Neural cell (in vitro differentiated cells): ENCODE measurements around the gene SEC23IP. TPM values are rescaled to one million over a fixed set of nuclear protein-coding genes. Genes with fewer than 3 reads are reported as not detected.
"Not testable (repeated sequence)": the region's sequence is repeated elsewhere in the genome, so short reads cannot be mapped to it uniquely, and the experiment has no call there.

Experiments
- H2AFZ ChIP-seq: fragments of 200-600, 300-800 bp; sonication (generic), shearing (Covaris generic); 2 replicates; pipeline ENCODE4 v1.6.0; 2014; ENCODE audit warnings: low read depth, mild to moderate bottlenecking, antibody characterized with exemption, low read length, moderate library complexity
- H3F3A ChIP-seq: fragments of 200-600 bp; shearing (Covaris generic); 2 replicates; pipeline ENCODE4 v1.6.1; 2016; ENCODE audit warnings: mild to moderate bottlenecking, moderate library complexity, mixed read lengths, antibody characterized with exemption, low read length; ENCODE audit not compliant: insufficient read depth, poor library complexity, severe bottlenecking
- H3K27ac ChIP-seq: fragments of 200-600, 300-800 bp; sonication (generic), shearing (Covaris generic); 2 replicates; pipeline ENCODE4 v1.5.1; 2014; ENCODE audit warnings: mild to moderate bottlenecking, low read length, moderate library complexity
- H3K27me3 ChIP-seq: fragments of 300-800, 200-600 bp; sonication (generic), shearing (Covaris generic); 2 replicates; pipeline ENCODE4 v1.6.0; 2014; ENCODE audit warnings: mild to moderate bottlenecking, low read depth, low read length, moderate library complexity; ENCODE audit not compliant: insufficient read depth
- H3K36me3 ChIP-seq: fragments of 300-800, 200-600 bp; sonication (generic), shearing (Covaris generic); 2 replicates; pipeline ENCODE4 v1.5.1; 2014; ENCODE audit warnings: mild to moderate bottlenecking, antibody characterized with exemption, low read length, moderate library complexity; ENCODE audit not compliant: insufficient read depth
- H3K4me2 ChIP-seq: fragments of 300-800, 200-600 bp; sonication (generic), shearing (Covaris generic); 2 replicates; pipeline ENCODE4 v1.6.0; 2014; ENCODE audit warnings: mild to moderate bottlenecking, low read length
- H3K4me3 ChIP-seq: fragments of 300-800, 200-600 bp; sonication (generic), shearing (Covaris generic); 2 replicates; pipeline ENCODE4 v1.5.1; 2014; ENCODE audit warnings: mild to moderate bottlenecking, low read length, moderate library complexity
- H3K79me2 ChIP-seq: fragments of 200-600 bp; shearing (Covaris generic); replicated peaks from 2 replicates; pipeline ENCODE4 v1.6.0; 2014; ENCODE audit warnings: mild to moderate bottlenecking, low read length, moderate library complexity; ENCODE audit not compliant: insufficient read depth
- H3K9ac ChIP-seq: fragments of 300-800, 200-600 bp; sonication (generic), shearing (Covaris generic); 2 replicates; pipeline ENCODE4 v1.6.1; 2016; ENCODE audit warnings: mild to moderate bottlenecking, low read length, mixed read lengths
- H3K9me2 ChIP-seq: fragments of 200-600 bp; shearing (Covaris generic); 2 replicates; pipeline ENCODE4 v1.6.1; 2016; ENCODE audit warnings: mild to moderate bottlenecking, low read length, mixed read lengths; ENCODE audit not compliant: insufficient read depth
- H3K9me3 ChIP-seq: fragments of 200-600, 300-800 bp; sonication (generic), shearing (Covaris generic); 2 replicates; pipeline ENCODE4 v1.6.1; 2016; ENCODE audit warnings: mild to moderate bottlenecking, mixed run types, low read length, moderate library complexity, mixed read lengths
- H4K20me1 ChIP-seq: fragments of 200-600 bp; shearing (Covaris generic); 2 replicates; pipeline ENCODE4 v1.6.1; 2016; ENCODE audit warnings: mild to moderate bottlenecking, mixed run types; ENCODE audit not compliant: insufficient read depth
- EP300 ChIP-seq: fragments of 450-650 bp; conservative IDR thresholded peaks from 2 replicates; pipeline ENCODE4 v1.6.1; 2014; ENCODE audit warnings: antibody characterized with exemption, mild to moderate bottlenecking, moderate library complexity; ENCODE audit not compliant: poor library complexity, severe bottlenecking
- EZH2 ChIP-seq: fragments of 200-600, 300-800 bp; shearing (Covaris generic), sonication (generic); IDR thresholded peaks from 2 replicates; pipeline ENCODE4 v1.6.1; 2014; ENCODE audit warnings: antibody characterized with exemption, low read length, borderline replicate concordance, mild to moderate bottlenecking; ENCODE audit not compliant: insufficient read depth, poor library complexity, severe bottlenecking
- MXI1 ChIP-seq: fragments of 450-650 bp; conservative IDR thresholded peaks from 2 replicates; pipeline ENCODE4 v1.6.1; 2014; ENCODE audit warnings: antibody characterized with exemption, mild to moderate bottlenecking; ENCODE audit not compliant: poor library complexity, severe bottlenecking
- POLR2AphosphoS5 ChIP-seq: IDR thresholded peaks from 2 replicates; pipeline ENCODE4 v1.6.1; 2012
- RAD21 ChIP-seq: fragments of 450-650 bp; conservative IDR thresholded peaks from 2 replicates; pipeline ENCODE4 v1.6.1; 2014; ENCODE audit warnings: antibody characterized with exemption, mild to moderate bottlenecking, moderate library complexity
- SMC3 ChIP-seq: fragments of 450-650 bp; conservative IDR thresholded peaks from 2 replicates; pipeline ENCODE4 v1.6.1; 2014; ENCODE audit warnings: antibody characterized with exemption, mild to moderate bottlenecking, moderate library complexity; ENCODE audit not compliant: poor library complexity
- TAF1 ChIP-seq: IDR thresholded peaks from 2 replicates; pipeline ENCODE4 v1.6.1; 2012; ENCODE audit warnings: low read depth
- polyA plus RNA-seq: library from polyadenylated mRNA; depleted of rRNA; stranded (reverse); fragments of >200 nt; gene quantifications from 2 replicates; pipeline ENCODE4 v1.2.3, GENCODE V29; 2014
- TF ChIP-seq, protein P1 (sequence below): fragments of 450-650 bp; IDR thresholded peaks from 2 replicates; pipeline ENCODE4 v1.5.1; 2014; ENCODE audit warnings: antibody characterized with exemption, mild to moderate bottlenecking, moderate library complexity; ENCODE audit not compliant: poor library complexity, severe bottlenecking
- TF ChIP-seq, protein P2 (sequence below): IDR thresholded peaks from 2 replicates; pipeline ENCODE4 v1.6.1; 2012; ENCODE audit warnings: borderline replicate concordance

SEC23IP gene
- polyA plus RNA-seq, 1 donor from 2014 or later, result 13.8 TPM

DNA sequence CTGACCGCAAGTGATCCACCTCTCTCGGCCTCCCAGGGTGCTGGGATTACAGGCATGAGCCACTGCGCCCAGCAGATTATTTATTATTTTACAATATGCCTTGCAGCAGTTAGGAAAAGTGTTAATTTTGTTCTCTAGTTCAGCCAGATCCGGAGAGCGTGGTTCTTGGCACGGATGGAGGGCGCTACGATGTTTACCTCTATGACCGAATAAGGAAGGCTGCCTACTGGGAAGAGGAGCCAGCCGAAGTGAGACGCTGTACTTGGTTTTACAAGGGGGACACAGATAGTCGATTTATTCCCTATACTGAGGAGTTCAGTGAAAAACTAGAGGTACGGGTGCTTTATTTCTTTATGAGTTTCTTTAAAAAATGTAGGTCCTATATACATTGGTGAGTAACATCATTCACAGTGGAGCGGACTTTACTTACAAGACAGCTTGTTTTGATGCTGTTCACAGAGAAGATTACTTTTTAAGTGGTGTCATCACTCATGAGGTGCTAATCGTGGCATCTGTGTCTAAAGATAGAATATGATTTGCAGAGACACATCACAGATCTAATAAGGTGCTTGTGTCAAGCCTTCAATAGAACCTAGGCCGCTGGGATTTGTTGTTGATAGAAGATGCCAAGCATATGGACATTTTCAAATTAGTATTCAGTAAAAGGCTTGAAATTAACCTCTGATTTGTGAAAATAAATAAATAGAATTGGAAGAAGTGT lies 11.6 kb downstream of the SEC23IP start:
- Histone ChIP-seq H3K4me2 (no peak overlapping the region), H3K27ac (no peak overlapping the region), H3K9me2 (no peaks in the 10 kb centered on the region), H3K4me3 (no peak overlapping the region), H4K20me1 (no peaks in the 10 kb centered on the region), H3K27me3 (no peaks in the 10 kb centered on the region), H3K9me3 (no peaks in the 10 kb centered on the region), H3F3A (no peaks in the 10 kb centered on the region), H2AFZ (no peak overlapping the region), H3K79me2 (peaks cover 12% of the 10 kb centered on the region), H3K36me3 (no peaks in the 10 kb centered on the region), H3K9ac (no peak overlapping the region)
- TF ChIP-seq MXI1 (no peak), EZH2 (no peak), POLR2AphosphoS5 (no peak), RAD21 (no peak), TAF1 (no peak), SMC3 (no peak), EP300 (no peak)
- TF ChIP-seq, protein P1, sequence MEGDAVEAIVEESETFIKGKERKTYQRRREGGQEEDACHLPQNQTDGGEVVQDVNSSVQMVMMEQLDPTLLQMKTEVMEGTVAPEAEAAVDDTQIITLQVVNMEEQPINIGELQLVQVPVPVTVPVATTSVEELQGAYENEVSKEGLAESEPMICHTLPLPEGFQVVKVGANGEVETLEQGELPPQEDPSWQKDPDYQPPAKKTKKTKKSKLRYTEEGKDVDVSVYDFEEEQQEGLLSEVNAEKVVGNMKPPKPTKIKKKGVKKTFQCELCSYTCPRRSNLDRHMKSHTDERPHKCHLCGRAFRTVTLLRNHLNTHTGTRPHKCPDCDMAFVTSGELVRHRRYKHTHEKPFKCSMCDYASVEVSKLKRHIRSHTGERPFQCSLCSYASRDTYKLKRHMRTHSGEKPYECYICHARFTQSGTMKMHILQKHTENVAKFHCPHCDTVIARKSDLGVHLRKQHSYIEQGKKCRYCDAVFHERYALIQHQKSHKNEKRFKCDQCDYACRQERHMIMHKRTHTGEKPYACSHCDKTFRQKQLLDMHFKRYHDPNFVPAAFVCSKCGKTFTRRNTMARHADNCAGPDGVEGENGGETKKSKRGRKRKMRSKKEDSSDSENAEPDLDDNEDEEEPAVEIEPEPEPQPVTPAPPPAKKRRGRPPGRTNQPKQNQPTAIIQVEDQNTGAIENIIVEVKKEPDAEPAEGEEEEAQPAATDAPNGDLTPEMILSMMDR, result no peak
- TF ChIP-seq, protein P2, sequence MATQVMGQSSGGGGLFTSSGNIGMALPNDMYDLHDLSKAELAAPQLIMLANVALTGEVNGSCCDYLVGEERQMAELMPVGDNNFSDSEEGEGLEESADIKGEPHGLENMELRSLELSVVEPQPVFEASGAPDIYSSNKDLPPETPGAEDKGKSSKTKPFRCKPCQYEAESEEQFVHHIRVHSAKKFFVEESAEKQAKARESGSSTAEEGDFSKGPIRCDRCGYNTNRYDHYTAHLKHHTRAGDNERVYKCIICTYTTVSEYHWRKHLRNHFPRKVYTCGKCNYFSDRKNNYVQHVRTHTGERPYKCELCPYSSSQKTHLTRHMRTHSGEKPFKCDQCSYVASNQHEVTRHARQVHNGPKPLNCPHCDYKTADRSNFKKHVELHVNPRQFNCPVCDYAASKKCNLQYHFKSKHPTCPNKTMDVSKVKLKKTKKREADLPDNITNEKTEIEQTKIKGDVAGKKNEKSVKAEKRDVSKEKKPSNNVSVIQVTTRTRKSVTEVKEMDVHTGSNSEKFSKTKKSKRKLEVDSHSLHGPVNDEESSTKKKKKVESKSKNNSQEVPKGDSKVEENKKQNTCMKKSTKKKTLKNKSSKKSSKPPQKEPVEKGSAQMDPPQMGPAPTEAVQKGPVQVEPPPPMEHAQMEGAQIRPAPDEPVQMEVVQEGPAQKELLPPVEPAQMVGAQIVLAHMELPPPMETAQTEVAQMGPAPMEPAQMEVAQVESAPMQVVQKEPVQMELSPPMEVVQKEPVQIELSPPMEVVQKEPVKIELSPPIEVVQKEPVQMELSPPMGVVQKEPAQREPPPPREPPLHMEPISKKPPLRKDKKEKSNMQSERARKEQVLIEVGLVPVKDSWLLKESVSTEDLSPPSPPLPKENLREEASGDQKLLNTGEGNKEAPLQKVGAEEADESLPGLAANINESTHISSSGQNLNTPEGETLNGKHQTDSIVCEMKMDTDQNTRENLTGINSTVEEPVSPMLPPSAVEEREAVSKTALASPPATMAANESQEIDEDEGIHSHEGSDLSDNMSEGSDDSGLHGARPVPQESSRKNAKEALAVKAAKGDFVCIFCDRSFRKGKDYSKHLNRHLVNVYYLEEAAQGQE, result no peak

DNA sequence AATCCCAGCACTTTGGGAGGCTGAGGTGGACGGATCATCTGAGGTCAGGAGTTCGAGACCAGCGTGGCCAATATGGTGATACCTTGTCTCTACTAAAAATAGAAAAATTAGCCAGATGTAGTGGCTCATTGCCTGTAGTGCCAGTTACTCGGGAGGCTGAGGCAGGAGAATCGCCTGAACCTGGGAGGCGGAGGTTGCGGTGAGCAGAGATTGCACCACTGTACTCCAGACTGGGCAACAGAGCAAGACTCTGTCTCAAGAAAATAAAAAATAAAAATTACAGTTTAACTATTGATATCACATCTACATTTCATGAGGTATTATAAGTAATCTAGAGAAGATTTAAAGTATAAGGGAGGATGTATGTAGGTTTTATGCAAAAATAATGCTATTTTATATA lies 15.2 kb downstream of the SEC23IP start:
- H3K27ac ChIP-seq, H3K36me3 ChIP-seq, H3K9me2 ChIP-seq: not testable (repeated sequence)

DNA sequence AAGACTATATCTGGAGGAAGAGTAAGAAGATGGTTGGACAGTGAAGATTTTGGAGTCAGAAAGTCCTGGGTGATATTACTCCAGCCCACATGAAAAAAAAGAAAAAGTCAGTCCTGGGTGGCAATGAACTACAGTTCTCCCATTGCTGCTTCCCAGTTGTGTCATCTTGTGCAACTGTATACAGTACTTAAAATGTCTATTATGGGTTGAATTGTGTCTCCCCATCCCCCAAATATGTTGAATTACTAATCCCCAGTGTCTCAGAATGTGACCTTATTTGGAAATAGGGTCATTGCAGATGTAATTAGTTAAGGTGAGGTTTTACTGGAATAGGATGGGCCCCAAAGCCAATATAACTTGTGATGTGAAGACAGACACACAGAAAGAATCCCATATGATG lies 15.6 kb downstream of the SEC23IP start:
- Histone ChIP-seq H3F3A (no peaks in the 10 kb centered on the region), H3K9ac (no peak overlapping the region), H3K27ac (no peak overlapping the region), H3K9me2 (no peaks in the 10 kb centered on the region), H2AFZ (no peak overlapping the region), H3K4me2 (no peak overlapping the region), H4K20me1 (no peaks in the 10 kb centered on the region), H3K4me3 (no peak overlapping the region), H3K9me3 (no peaks in the 10 kb centered on the region), H3K36me3 (no peaks in the 10 kb centered on the region), H3K27me3 (no peaks in the 10 kb centered on the region), H3K79me2 (no peaks in the 10 kb centered on the region)
- TF ChIP-seq, protein P1, result no peak
- TF ChIP-seq, protein P2, result no peak
- TF ChIP-seq SMC3, result no peak
- no peak for TF ChIP-seq POLR2AphosphoS5
- no peak for TF ChIP-seq EP300
- TF ChIP-seq EZH2, result no peak
- TF ChIP-seq RAD21, result no peak
- TF ChIP-seq TAF1, result no peak
- no peak for TF ChIP-seq MXI1

More for the DNA sequence above, 15.2 kb downstream of the SEC23IP start:
- not testable (repeated sequence) for H3K79me2 ChIP-seq, H3K4me3 ChIP-seq, H2AFZ ChIP-seq, H3K4me2 ChIP-seq, H4K20me1 ChIP-seq, H3K9me3 ChIP-seq, H3K27me3 ChIP-seq, H3F3A ChIP-seq, H3K9ac ChIP-seq
